Activated CD4-positive, alpha-beta memory T cell treated with anti-CD3 and anti-CD28 coated beads for 36 hours (primary cell): Measurements from ENCODE around the gene MAN2B2. TPM values are rescaled to one million over a fixed set of nuclear protein-coding genes. Genes with fewer than 3 reads are reported as not detected.

ENCODE experiments used
- CTCF ChIA-PET: fragments of 350-600 bp; sonication (Branson Sonifier 250); formaldehyde crosslinking; loops from one replicate; lab custom pipeline; 2021; ENCODE audit warnings: antibody characterized with exemption, inconsistent platforms; lab: Charles Lee
- POLR2A ChIA-PET: fragments of 350-600 bp; sonication (Branson Sonifier 250); formaldehyde crosslinking; loops from one replicate; lab custom pipeline; 2021; ENCODE audit warnings: antibody characterized with exemption; lab: Charles Lee
- DNase-seq: peaks from one replicate; pipeline ENCODE4 v3.0.0-alpha.2; 2020
- H3K27ac Mint-ChIP-seq: one replicate; pipeline ENCODE4 v1.8.0; 2021; ENCODE audit warnings: mixed read lengths
- H3K27me3 Mint-ChIP-seq: one replicate; pipeline ENCODE4 v1.8.0; 2021; ENCODE audit warnings: mixed read lengths
- H3K36me3 Mint-ChIP-seq: one replicate; pipeline ENCODE4 v1.8.0; 2021; ENCODE audit warnings: mixed read lengths
- H3K4me1 Mint-ChIP-seq: one replicate; pipeline ENCODE4 v1.8.0; 2021; ENCODE audit warnings: low read depth, mixed read lengths
- H3K4me3 Mint-ChIP-seq: one replicate; pipeline ENCODE4 v1.8.0; 2021; ENCODE audit warnings: mild to moderate bottlenecking, mixed read lengths
- H3K9me3 Mint-ChIP-seq: one replicate; pipeline ENCODE4 v1.8.0; 2021; ENCODE audit warnings: mixed read lengths
- intact Hi-C: fragments of 100-400 bp; cut with micrococcal nuclease; formaldehyde crosslinking; loops from one replicate; pipeline ENCODE4 v1.15.1; 2023
- total RNA-seq, 2 experiments: library from RNA; stranded (reverse); gene quantifications; one replicate each; pipeline ENCODE4 v1.2.3, GENCODE V29; 2021

Gene MAN2B2
- total RNA-seq, 2 experiments from 2014 or later = 16.5 to 18.0 TPM

- Mint-ChIP-seq H3K4me1 (peaks cover 7% of the 10 kb centered on the region), H3K27ac (no peak overlapping the region), H3K4me3 (no peak overlapping the region), H3K36me3 (peaks cover 56% of the 10 kb centered on the region), H3K27me3 (no peaks in the 10 kb centered on the region), H3K9me3 (peaks cover 23% of the 10 kb centered on the region)
- POLR2A ChIA-PET = no interaction called here
- no peak for DNase-seq
- CTCF ChIA-PET = no interaction called here
- intact Hi-C loops = no loop called here
Observed at GRCh38 chr4:6603128-6603527, 28.1 kb downstream of the MAN2B2 start.

DNA sequence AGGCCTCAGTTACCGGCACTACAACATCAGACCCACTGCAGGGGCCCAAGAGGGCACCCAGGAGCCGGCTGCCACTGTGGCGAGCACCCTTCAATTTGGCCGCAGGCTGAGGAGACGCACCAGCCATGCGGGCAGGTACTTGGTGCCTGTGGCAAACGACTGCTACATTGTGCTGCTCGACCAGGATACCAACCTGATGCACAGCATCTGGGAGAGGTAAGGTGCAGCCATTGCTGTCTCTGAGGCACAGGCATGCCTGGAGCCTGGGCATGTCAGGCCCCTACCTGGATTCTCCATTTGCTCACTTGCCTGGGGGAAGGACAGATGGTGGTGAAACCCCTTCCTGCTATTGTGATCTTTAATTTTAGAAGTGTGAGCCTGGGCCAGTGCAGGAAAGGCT lies 30.1 kb downstream of the MAN2B2 start:
- no peak overlapping the region for H3K27ac Mint-ChIP-seq
- intact Hi-C loops = no loop called here
- peaks cover 58% of the 10 kb centered on the region for H3K36me3 Mint-ChIP-seq

DNA sequence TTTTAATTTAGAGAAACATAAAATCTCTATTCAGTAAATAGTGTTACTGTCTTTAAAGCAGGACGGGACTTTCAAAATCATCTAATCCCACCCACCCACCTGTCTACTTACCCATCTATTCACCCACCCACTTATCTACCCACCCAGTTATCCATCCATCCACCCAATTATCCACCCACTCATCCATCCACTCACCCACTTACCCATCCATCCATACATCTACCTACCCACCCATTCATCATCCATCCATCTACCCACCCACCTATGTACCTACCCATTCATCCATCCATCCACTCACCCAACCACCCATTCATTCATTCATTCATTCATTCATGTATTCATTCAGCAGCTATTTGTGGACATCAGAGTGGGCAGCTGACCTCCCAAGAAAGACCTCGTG lies 30.6 kb downstream of the MAN2B2 start:
- no peaks in the 10 kb centered on the region for H3K27me3 Mint-ChIP-seq
- H3K9me3 Mint-ChIP-seq = peaks cover 23% of the 10 kb centered on the region
- peaks cover 8% of the 10 kb centered on the region for H3K4me1 Mint-ChIP-seq
- H3K4me3 Mint-ChIP-seq = no peak overlapping the region
- CTCF ChIA-PET = no interaction called here
- DNase-seq = no peak
- POLR2A ChIA-PET = no interaction called here
- H3K27ac Mint-ChIP-seq = no peak overlapping the region
- peaks cover 58% of the 10 kb centered on the region for H3K36me3 Mint-ChIP-seq
- intact Hi-C loops = no loop called here

More for the DNA sequence above, 30.1 kb downstream of the MAN2B2 start:
- DNase-seq = no peak
- ChIA-PET POLR2A (no interaction called here), CTCF (no interaction called here)
- no peaks in the 10 kb centered on the region for H3K27me3 Mint-ChIP-seq
- peaks cover 23% of the 10 kb centered on the region for H3K9me3 Mint-ChIP-seq
- H3K4me3 Mint-ChIP-seq = no peak overlapping the region
- peaks cover 8% of the 10 kb centered on the region for H3K4me1 Mint-ChIP-seq

DNA sequence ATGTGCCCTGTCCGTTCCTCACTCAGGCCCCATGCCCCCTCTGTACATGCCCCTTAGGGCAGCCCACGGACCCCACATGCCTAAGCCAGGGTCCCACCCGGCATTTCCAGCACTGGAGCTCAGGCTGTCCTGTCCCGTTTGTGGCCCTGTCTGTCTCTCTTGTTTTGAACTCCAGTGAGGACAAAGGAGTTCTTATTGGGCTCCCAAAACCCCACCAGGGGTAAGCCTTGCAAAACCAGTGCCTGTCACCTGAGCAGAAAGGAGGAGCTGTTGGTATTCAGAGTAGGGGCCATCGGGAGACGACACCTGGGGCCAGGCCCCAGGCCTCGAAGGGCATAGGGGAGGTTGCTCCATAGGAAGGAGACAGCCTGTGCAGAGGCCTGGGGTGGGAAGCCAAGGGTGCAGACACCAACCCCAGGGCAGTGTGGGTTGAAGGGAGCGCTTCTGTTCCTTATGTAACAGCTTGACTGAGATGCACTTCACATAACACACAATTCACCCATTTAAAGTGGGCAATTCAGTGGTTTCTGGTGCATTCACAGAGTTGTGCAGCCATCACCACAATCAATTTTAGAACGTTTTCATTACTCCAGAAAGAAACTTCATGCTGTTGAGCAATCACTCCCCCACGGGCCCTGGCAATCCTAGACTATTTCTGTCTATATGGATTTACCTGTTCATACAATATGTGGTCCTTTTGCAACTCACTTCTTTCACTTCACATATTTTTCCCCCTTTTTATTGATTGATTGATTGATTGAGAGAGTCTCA lies 31.7 kb downstream of the MAN2B2 start:
- intact Hi-C loops = no loop called here
- peaks cover 23% of the 10 kb centered on the region for H3K9me3 Mint-ChIP-seq
- no peak for DNase-seq
- H3K27me3 Mint-ChIP-seq = no peaks in the 10 kb centered on the region
- ChIA-PET CTCF (no interaction called here), POLR2A (no interaction called here)
- no peak overlapping the region for H3K27ac Mint-ChIP-seq
- peaks cover 58% of the 10 kb centered on the region for H3K36me3 Mint-ChIP-seq
- no peak overlapping the region for H3K4me3 Mint-ChIP-seq
- H3K4me1 Mint-ChIP-seq = peaks cover 8% of the 10 kb centered on the region

DNA sequence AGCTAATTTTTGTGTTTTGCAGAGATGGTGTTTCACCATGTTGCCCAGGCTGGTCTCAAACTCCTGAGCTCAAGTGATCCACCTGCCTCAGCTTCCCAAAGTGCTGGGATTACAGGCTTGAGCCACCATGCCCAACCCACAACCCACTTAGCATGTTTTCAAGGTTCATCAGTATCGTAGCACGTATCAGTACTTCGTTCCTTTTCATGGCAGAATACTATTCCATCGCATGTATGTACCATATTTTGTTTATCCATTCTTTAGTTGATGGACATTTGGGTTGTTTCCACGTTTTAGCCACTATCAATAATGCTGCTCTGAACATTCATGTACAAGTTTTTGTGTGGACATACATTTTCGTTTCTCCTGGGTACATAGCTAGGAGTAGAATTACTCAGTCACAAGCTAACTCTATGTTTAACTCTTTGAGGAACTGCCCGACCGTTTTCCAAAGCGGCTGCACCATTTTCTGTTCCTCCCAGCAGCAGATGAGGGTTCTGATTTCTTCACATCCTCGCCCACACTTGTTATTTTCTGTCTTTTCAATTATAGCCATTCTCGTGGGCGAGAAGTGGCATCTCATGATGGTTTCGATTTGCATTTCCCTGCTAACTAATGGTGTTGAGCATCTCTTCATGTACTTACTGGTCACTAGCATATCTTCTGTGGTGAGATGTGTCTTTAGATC lies 32.5 kb downstream of the MAN2B2 start:
- POLR2A ChIA-PET = no interaction called here
- Mint-ChIP-seq H3K4me1 (peaks cover 8% of the 10 kb centered on the region), H3K4me3 (no peak overlapping the region), H3K36me3 (peaks cover 55% of the 10 kb centered on the region), H3K9me3 (peaks cover 23% of the 10 kb centered on the region), H3K27ac (no peak overlapping the region), H3K27me3 (no peaks in the 10 kb centered on the region)
- DNase-seq = no peak
- CTCF ChIA-PET = no interaction called here
- intact Hi-C loops = no loop called here

GRCh38 chr4:6608758-6609414 lies 33.9 kb downstream of the MAN2B2 start:
- peak; percentile 18 for DNase-seq
- peaks cover 50% of the 10 kb centered on the region for H3K36me3 Mint-ChIP-seq
- peaks cover 18% of the 10 kb centered on the region for H3K9me3 Mint-ChIP-seq
- ChIA-PET POLR2A (no interaction called here), CTCF (interaction anchor here (0.7 kb wide), 1 partner anchor 92 kb away, joined by 3 read pairs; no protein-coding TSS in a partner anchor)
- no peak overlapping the region for H3K4me3 Mint-ChIP-seq
- intact Hi-C loops = no loop called here
- peaks cover 8% of the 10 kb centered on the region for H3K4me1 Mint-ChIP-seq
- H3K27ac Mint-ChIP-seq = no peak overlapping the region
- no peaks in the 10 kb centered on the region for H3K27me3 Mint-ChIP-seq

GRCh38 chr4:6609415-6610079 lies 34.6 kb downstream of the MAN2B2 start:
- intact Hi-C loops = no loop called here
- Mint-ChIP-seq H3K4me1 (peaks cover 8% of the 10 kb centered on the region), H3K9me3 (peaks cover 13% of the 10 kb centered on the region), H3K36me3 (peaks cover 45% of the 10 kb centered on the region), H3K27ac (no peak overlapping the region), H3K4me3 (no peak overlapping the region), H3K27me3 (no peaks in the 10 kb centered on the region)
- POLR2A ChIA-PET = no interaction called here
- CTCF ChIA-PET = interaction anchor here (0.7 kb wide), 1 partner anchor 92 kb away, joined by 3 read pairs; no protein-coding TSS in a partner anchor
- DNase-seq = no peak

DNA sequence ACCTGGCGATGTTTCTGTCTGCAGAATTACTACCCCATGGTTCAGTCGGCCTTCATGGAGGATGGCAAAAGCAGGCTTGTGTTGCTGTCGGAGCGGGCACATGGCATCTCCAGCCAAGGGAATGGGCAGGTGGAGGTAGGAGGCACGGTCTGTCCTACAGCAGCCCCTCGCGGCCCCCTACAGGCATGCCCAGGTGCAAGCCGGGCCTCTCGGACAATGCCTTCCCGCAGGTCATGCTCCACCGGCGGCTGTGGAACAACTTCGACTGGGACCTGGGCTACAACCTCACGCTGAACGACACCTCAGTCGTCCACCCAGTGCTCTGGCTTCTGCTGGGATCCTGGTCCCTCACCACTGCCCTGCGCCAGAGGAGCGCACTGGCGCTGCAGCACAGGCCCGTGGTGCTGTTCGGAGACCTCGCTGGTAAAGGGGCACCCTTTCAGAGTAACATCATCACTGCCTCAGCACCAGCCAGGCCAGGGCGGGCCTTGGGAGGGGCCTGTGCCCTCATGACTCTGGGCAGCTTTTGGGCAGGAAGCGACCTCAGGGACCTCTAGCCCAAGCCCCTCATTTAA lies 36.0 kb downstream of the MAN2B2 start:
- ChIA-PET CTCF (no interaction called here), POLR2A (no interaction called here)
- H3K27ac Mint-ChIP-seq = no peak overlapping the region
- no peak overlapping the region for H3K4me3 Mint-ChIP-seq
- intact Hi-C loops = no loop called here
- DNase-seq = no peak
- H3K9me3 Mint-ChIP-seq = no peaks in the 10 kb centered on the region
- peaks cover 36% of the 10 kb centered on the region for H3K36me3 Mint-ChIP-seq
- H3K27me3 Mint-ChIP-seq = no peaks in the 10 kb centered on the region
- H3K4me1 Mint-ChIP-seq = peaks cover 8% of the 10 kb centered on the region

- ChIA-PET CTCF (no interaction called here), POLR2A (no interaction called here)
- H3K4me1 Mint-ChIP-seq = peaks cover 1% of the 10 kb centered on the region
- no peak for DNase-seq
- intact Hi-C loops = no loop called here
- H3K27ac Mint-ChIP-seq = no peak overlapping the region
- H3K27me3 Mint-ChIP-seq = no peaks in the 10 kb centered on the region
- no peak overlapping the region for H3K4me3 Mint-ChIP-seq
- peaks cover 26% of the 10 kb centered on the region for H3K36me3 Mint-ChIP-seq
- H3K9me3 Mint-ChIP-seq = no peaks in the 10 kb centered on the region
Observed at GRCh38 chr4:6612961-6613675, 38.1 kb downstream of the MAN2B2 start.

GRCh38 chr4:6613676-6614651 lies 39.0 kb downstream of the MAN2B2 start:
- Mint-ChIP-seq H3K27me3 (no peaks in the 10 kb centered on the region), H3K4me1 (no peaks in the 10 kb centered on the region), H3K4me3 (no peak overlapping the region), H3K36me3 (peaks cover 31% of the 10 kb centered on the region), H3K27ac (no peak overlapping the region), H3K9me3 (no peaks in the 10 kb centered on the region)
- ChIA-PET CTCF (no interaction called here), POLR2A (no interaction called here)
- intact Hi-C loops = no loop called here
- no peak for DNase-seq
